CD8-positive, alpha-beta memory T cell (primary cell): ENCODE data around the gene HOXB3. TPM values are rescaled to one million over a fixed set of nuclear protein-coding genes. Genes with fewer than 3 reads are reported as not detected.

Experiments
- CTCF ChIA-PET: fragments of 350-600 bp; sonication (Branson Sonifier 250); formaldehyde crosslinking; loops from one replicate; lab custom pipeline; 2021; ENCODE audit warnings: antibody characterized with exemption; lab: Charles Lee
- POLR2A ChIA-PET: fragments of 350-600 bp; sonication (Branson Sonifier 250); formaldehyde crosslinking; loops from one replicate; lab custom pipeline; 2021; ENCODE audit warnings: antibody characterized with exemption; lab: Charles Lee
- DNase-seq, 5 donors: peaks; one replicate each; pipeline versions ENCODE4 v3.0.0 to v3.0.0-alpha.2; 2020 to 2022; ENCODE audit warnings: mixed read lengths in 1 of 5
- H3K27ac ChIP-seq: one replicate; pipeline ENCODE4 v1.7.0; 2013; ENCODE audit warnings: low read depth, mild to moderate bottlenecking, low read length, moderate library complexity
- H3K27me3 ChIP-seq: 2 replicates; pipeline ENCODE4 v1.7.0; 2013; ENCODE audit warnings: low read length, mild to moderate bottlenecking; ENCODE audit not compliant: insufficient read depth, poor library complexity, severe bottlenecking
- H3K36me3 ChIP-seq: 2 replicates; pipeline ENCODE4 v1.7.0; 2013; ENCODE audit warnings: mild to moderate bottlenecking, low read length, moderate library complexity; ENCODE audit not compliant: insufficient read depth
- H3K4me1 ChIP-seq: 2 replicates; pipeline ENCODE4 v1.7.0; 2013; ENCODE audit warnings: mild to moderate bottlenecking, low read length, moderate library complexity; ENCODE audit not compliant: insufficient read depth
- H3K4me3 ChIP-seq: 2 replicates; pipeline ENCODE4 v1.7.0; 2013; ENCODE audit warnings: mild to moderate bottlenecking, low read length
- H3K9me3 ChIP-seq: 2 replicates; pipeline ENCODE4 v1.7.0; 2013; ENCODE audit warnings: mild to moderate bottlenecking, low read length
- H3K27ac Mint-ChIP-seq, 8 donors: one replicate each; pipeline ENCODE4 v1.8.0; 2020 to 2021; ENCODE audit warnings: mixed read lengths in 8 of 8, mild to moderate bottlenecking in 6 of 8, inconsistent platforms in 3 of 8, moderate library complexity in 3 of 8
- H3K27me3 Mint-ChIP-seq, 2 donors: one replicate each; pipeline ENCODE4 v1.8.0; 2020 to 2021; ENCODE audit warnings: mixed read lengths in 2 of 2, mild to moderate bottlenecking in 1 of 2, moderate library complexity in 1 of 2
- H3K36me3 Mint-ChIP-seq, 3 donors: one replicate each; pipeline ENCODE4 v1.8.0; 2020 to 2021; ENCODE audit warnings: mixed read lengths in 3 of 3, inconsistent platforms in 1 of 3, mild to moderate bottlenecking in 1 of 3
- H3K4me1 Mint-ChIP-seq, 3 donors: one replicate each; pipeline ENCODE4 v1.8.0; 2020 to 2021; ENCODE audit warnings: mixed read lengths in 3 of 3, inconsistent platforms in 1 of 3, mild to moderate bottlenecking in 1 of 3
- H3K4me3 Mint-ChIP-seq, 7 donors: one replicate each; pipeline ENCODE4 v1.8.0; 2020 to 2021; ENCODE audit warnings: mixed read lengths in 7 of 7, mild to moderate bottlenecking in 6 of 7, moderate library complexity in 4 of 7, inconsistent platforms in 2 of 7
- H3K9me3 Mint-ChIP-seq, 5 donors: one replicate each; pipeline ENCODE4 v1.8.0; 2020 to 2022; ENCODE audit warnings: mixed read lengths in 5 of 5, mild to moderate bottlenecking in 3 of 5, moderate library complexity in 2 of 5, inconsistent platforms in 1 of 5
- polyA plus RNA-seq: library from polyadenylated mRNA; unstranded; fragments of 300-500 nt; fragmentation: Illumina TruSeq; gene quantifications from one replicate; pipeline ENCODE4 v1.2.3, GENCODE V29; 2021
- total RNA-seq, 2 experiments: library from RNA; stranded (reverse); gene quantifications; one replicate each; pipeline ENCODE4 v1.2.3, GENCODE V29; 2021

HOXB3 gene
- total and polyA plus RNA-seq, 3 experiments from 2014 or later: 0.10 to 3.5 (median 3.0) TPM

- DNase-seq: no peak
- peaks cover 0 to 3% (median 0%) of the 10 kb centered on the region in 3 donors for H3K36me3 Mint-ChIP-seq
- peaks cover 33 to 40% (median 40%) of the 10 kb centered on the region in 3 donors for H3K4me1 Mint-ChIP-seq
- POLR2A ChIA-PET: interaction anchor here (1.1 kb wide), 1 partner anchor 244 kb away, joined by 5 read pairs; no protein-coding TSS in a partner anchor
- H3K27ac ChIP-seq: no peak overlapping the region
- no peak overlapping the region for H3K4me3 ChIP-seq
- peaks cover 55 to 72% of the 10 kb centered on the region in 2 donors for H3K27me3 Mint-ChIP-seq
- no peaks in the 10 kb centered on the region for H3K9me3 ChIP-seq
- H3K9me3 Mint-ChIP-seq: no peaks in the 10 kb centered on the region
- H3K36me3 ChIP-seq: no peaks in the 10 kb centered on the region
- peak overlapping the region in 1 of 7 donors; percentile 39 for H3K4me3 Mint-ChIP-seq
- H3K27me3 ChIP-seq: peaks cover 28% of the 10 kb centered on the region
- H3K27ac Mint-ChIP-seq: no peak overlapping the region
- CTCF ChIA-PET: interaction anchor here (0.9 to 1.5 kb wide), 3 partner anchors 97 to 254 kb away, joined by 3 to 12 read pairs (median 3); no protein-coding TSS in a partner anchor
- H3K4me1 ChIP-seq: peaks cover 28% of the 10 kb centered on the region
Measured at GRCh38 chr17:48589060-48589830, 796 bp downstream of the HOXB3 start.

DNA sequence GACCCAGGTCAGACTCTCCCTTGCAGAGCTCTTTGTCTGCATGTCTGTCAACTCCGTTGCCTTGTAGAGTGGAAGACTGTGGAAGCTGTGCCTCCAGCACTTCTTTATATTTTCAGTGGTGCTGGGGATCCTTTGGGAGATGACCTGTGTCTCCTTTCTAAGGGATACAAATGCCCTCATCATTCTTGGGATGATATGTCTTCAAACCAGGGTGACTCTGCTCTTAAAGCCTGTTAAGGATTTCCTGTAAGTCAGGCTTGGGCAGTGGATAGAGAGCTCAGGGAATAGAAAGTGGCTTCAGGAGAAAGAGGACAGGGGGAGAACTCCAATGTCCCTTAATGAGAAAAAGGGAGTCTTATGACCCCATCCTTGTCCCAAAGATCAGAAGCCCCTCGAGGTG, 1.5 kb downstream of the HOXB3 start:
- Histone ChIP-seq H3K9me3 (no peaks in the 10 kb centered on the region), H3K4me1 (peaks cover 28% of the 10 kb centered on the region), H3K36me3 (no peaks in the 10 kb centered on the region), H3K4me3 (no peak overlapping the region), H3K27ac (no peak overlapping the region), H3K27me3 (peaks cover 25% of the 10 kb centered on the region)
- Mint-ChIP-seq H3K27ac (no peak overlapping the region), H3K4me3 (no peak overlapping the region), H3K36me3 (peaks cover 0 to 3% (median 0%) of the 10 kb centered on the region in 3 donors), H3K9me3 (no peaks in the 10 kb centered on the region), H3K4me1 (peaks cover 30 to 36% (median 33%) of the 10 kb centered on the region in 3 donors), H3K27me3 (peaks cover 53 to 72% of the 10 kb centered on the region in 2 donors)
- ChIA-PET CTCF (interaction anchor here (0.9 to 1.6 kb wide), 4 partner anchors 24 to 253 kb away, joined by 3 to 12 read pairs (median 3); no protein-coding TSS in a partner anchor), POLR2A (interaction anchor here (1.1 kb wide), 1 partner anchor 243 kb away, joined by 5 read pairs; no protein-coding TSS in a partner anchor)
- DNase-seq: no peak

DNA sequence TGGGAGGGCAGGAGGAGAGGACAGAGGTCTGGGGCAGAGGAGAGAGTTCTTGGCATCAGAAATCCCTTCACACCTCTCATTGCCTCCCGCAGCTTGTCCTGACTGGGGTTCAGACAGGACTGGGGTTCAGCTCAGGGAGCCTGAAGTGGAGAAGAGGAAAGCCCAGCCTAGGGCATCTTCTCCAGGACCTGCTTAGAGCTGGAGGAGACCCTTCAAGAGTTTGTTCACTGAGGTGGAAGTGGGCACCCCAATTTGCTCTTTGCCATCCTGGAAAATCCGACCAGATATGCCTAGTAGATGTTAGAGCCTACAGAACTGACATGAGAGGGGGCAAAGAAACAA, 2.0 kb downstream of the HOXB3 start:
- DNase-seq: no peak
- H3K27ac ChIP-seq: no peak overlapping the region
- Mint-ChIP-seq H3K36me3 (peaks cover 0 to 3% (median 0%) of the 10 kb centered on the region in 3 donors), H3K4me3 (peak overlapping the region in 1 of 7 donors; percentile 92), H3K9me3 (no peaks in the 10 kb centered on the region), H3K27me3 (peaks cover 52 to 70% of the 10 kb centered on the region in 2 donors), H3K27ac (no peak overlapping the region), H3K4me1 (peaks cover 26 to 31% (median 28%) of the 10 kb centered on the region in 3 donors)
- no peaks in the 10 kb centered on the region for H3K9me3 ChIP-seq
- no peaks in the 10 kb centered on the region for H3K36me3 ChIP-seq
- POLR2A ChIA-PET: interaction anchor here (1.1 kb wide), 1 partner anchor 242 kb away, joined by 5 read pairs; no protein-coding TSS in a partner anchor
- no peak overlapping the region for H3K4me3 ChIP-seq
- H3K27me3 ChIP-seq: peaks cover 22% of the 10 kb centered on the region
- CTCF ChIA-PET: interaction anchor here (1.0 to 1.6 kb wide), 6 partner anchors 25 to 280 kb away, joined by 3 to 12 read pairs (median 5); no protein-coding TSS in a partner anchor
- peaks cover 23% of the 10 kb centered on the region for H3K4me1 ChIP-seq

GRCh38 chr17:48587276-48588073, 2.6 kb downstream of the HOXB3 start:
- POLR2A ChIA-PET: interaction anchor here (0.5 to 0.7 kb wide), 2 partner anchors 28 to 490 kb away, joined by 3 read pairs; no protein-coding TSS in a partner anchor
- Histone ChIP-seq H3K36me3 (no peaks in the 10 kb centered on the region), H3K4me3 (no peak overlapping the region), H3K9me3 (no peaks in the 10 kb centered on the region), H3K27ac (no peak overlapping the region), H3K27me3 (peaks cover 24% of the 10 kb centered on the region), H3K4me1 (peaks cover 18% of the 10 kb centered on the region)
- Mint-ChIP-seq H3K27me3 (peaks cover 51 to 70% of the 10 kb centered on the region in 2 donors), H3K4me3 (peak overlapping the region in 6 of 7 donors; percentile 9 to 92 (median 37)), H3K27ac (no peak overlapping the region), H3K36me3 (peaks cover 0 to 3% (median 0%) of the 10 kb centered on the region in 3 donors), H3K4me1 (peaks cover 21 to 28% (median 25%) of the 10 kb centered on the region in 3 donors), H3K9me3 (no peaks in the 10 kb centered on the region)
- DNase-seq: no peak
- CTCF ChIA-PET: interaction anchor here (1.0 to 1.6 kb wide), 6 partner anchors 25 to 279 kb away, joined by 3 to 5 read pairs (median 4); no protein-coding TSS in a partner anchor

DNA sequence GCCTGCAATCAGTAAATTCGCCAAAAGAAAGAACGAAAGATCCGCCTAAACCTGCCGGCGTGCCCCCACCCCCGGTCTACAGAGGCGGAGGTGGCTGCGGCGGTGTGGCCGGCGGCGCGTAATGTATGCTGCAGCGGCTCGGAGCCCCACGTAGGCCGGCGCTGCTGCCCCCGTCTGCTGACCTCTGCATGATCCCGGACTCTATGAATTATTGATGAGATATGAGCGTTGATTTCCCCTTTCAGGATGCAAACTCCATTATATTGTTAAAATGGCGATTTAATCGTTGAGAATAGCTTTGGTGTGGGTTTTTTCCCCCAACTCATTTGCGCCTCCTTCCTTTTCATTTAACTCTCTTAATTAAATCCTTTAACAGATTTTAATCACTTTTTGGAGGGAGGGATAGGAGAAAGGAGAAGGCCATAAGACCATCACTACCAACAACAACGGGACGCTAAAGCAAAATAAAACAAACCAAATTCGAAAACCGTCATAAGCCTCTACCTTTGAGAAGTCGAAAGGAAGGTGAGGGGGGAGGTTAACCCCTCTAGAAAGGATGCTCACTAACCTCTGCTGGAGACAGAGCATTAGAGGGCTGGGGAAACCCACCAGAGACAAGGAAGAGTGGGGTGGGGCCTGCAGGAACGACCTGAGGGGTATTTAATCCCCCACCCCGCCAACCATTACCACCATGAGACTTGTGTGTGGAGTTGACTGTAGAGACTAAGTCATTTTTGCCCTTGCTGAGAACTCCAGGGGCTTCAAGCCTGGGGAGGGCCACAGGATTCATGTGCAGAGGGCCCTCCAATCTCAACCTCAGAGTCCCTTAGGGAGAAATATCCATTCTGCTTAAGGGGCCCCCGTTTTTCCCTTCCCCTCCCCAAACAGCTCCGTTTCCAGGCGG, 3.4 kb downstream of the HOXB3 start:
- peaks cover 0 to 3% (median 0%) of the 10 kb centered on the region in 3 donors for H3K36me3 Mint-ChIP-seq
- no peaks in the 10 kb centered on the region for H3K36me3 ChIP-seq
- H3K4me3 ChIP-seq: peak overlapping the region; percentile 85
- peaks cover 53 to 70% of the 10 kb centered on the region in 2 donors for H3K27me3 Mint-ChIP-seq
- peaks cover 24% of the 10 kb centered on the region for H3K4me1 ChIP-seq
- POLR2A ChIA-PET: interaction anchor here (0.5 to 0.7 kb wide), 2 partner anchors 29 to 489 kb away, joined by 3 read pairs; no protein-coding TSS in a partner anchor
- DNase-seq: peak in 2 of 5 donors; percentile 15 to 60
- peaks cover 31% of the 10 kb centered on the region for H3K27me3 ChIP-seq
- CTCF ChIA-PET: interaction anchor here (1.0 to 1.6 kb wide), 5 partner anchors 94 to 279 kb away, joined by 3 to 5 read pairs (median 5); no protein-coding TSS in a partner anchor
- peak overlapping the region; percentile 90 to 100 (median 94) for H3K4me3 Mint-ChIP-seq
- peak overlapping the region in 3 of 8 donors; percentile 27 to 76 (median 32) for H3K27ac Mint-ChIP-seq
- H3K4me1 Mint-ChIP-seq: peaks cover 25 to 31% (median 26%) of the 10 kb centered on the region in 3 donors
- no peaks in the 10 kb centered on the region for H3K9me3 ChIP-seq
- H3K9me3 Mint-ChIP-seq: no peaks in the 10 kb centered on the region
- no peak overlapping the region for H3K27ac ChIP-seq

- POLR2A ChIA-PET: no interaction called here
- Histone ChIP-seq H3K4me3 (no peak overlapping the region), H3K9me3 (no peaks in the 10 kb centered on the region), H3K36me3 (no peaks in the 10 kb centered on the region), H3K4me1 (peaks cover 29% of the 10 kb centered on the region), H3K27me3 (peaks cover 51% of the 10 kb centered on the region), H3K27ac (no peak overlapping the region)
- H3K4me3 Mint-ChIP-seq: peak overlapping the region in 6 of 7 donors; percentile 15 to 94 (median 27)
- peaks cover 28 to 48% (median 34%) of the 10 kb centered on the region in 3 donors for H3K4me1 Mint-ChIP-seq
- peak overlapping the region in 1 of 8 donors; percentile 85 for H3K27ac Mint-ChIP-seq
- no peak for DNase-seq
- H3K9me3 Mint-ChIP-seq: no peaks in the 10 kb centered on the region
- H3K27me3 Mint-ChIP-seq: peaks cover 61 to 77% of the 10 kb centered on the region in 2 donors
- CTCF ChIA-PET: interaction anchor here (1.5 kb wide), 1 partner anchor 67 kb away, joined by 3 read pairs; no protein-coding TSS in a partner anchor
- H3K36me3 Mint-ChIP-seq: peaks cover 0 to 3% (median 0%) of the 10 kb centered on the region in 3 donors
Measured at GRCh38 chr17:48584223-48584741, 5.8 kb downstream of the HOXB3 start.
